Measurements from ENCODE around the gene ABI1. TPM values are rescaled to one million over a fixed set of nuclear protein-coding genes. Genes with fewer than 3 reads are reported as not detected.
A peak's percentile ranks its signal among the peaks of the same experiment; 100 is the strongest.

ABI1 gene
- total RNA-seq, 1 donor from 2014 or later, result 83.5 TPM

DNA sequence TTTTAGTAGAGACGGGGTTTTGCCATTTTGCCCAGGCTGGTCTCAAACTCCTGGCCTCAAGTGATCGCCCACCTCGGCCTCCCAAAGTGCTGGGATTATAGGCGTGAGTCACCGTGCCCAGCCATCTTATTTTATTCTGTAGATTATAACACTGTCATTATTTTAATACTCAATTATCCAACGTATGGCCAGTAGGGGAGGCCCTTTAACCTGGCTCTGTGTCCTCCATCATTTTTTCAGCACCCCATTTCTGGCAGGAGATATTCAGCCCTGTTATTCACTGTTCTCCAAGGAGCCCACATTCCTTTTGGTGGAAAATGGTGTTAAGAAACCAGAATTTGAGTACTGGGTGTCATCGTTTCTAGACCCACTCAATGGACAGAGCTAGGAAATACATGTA lies 131.8 kb downstream of the ABI1 start:
- Mint-ChIP-seq H3K4me1 (peaks cover 20% of the 10 kb centered on the region), H3K27me3 (no peaks in the 10 kb centered on the region), H3K27ac (no peak overlapping the region), H3K4me3 (no peak overlapping the region), H3K36me3 (ENCODE audit: low read depth) (peaks cover 34% of the 10 kb centered on the region), H3K9me3 (no peaks in the 10 kb centered on the region)
- ATAC-seq (ENCODE audit: low read depth) (no peak), DNase-seq (no peak)
- no peak for TF ChIP-seq CTCF (IDR thresholded peaks at IDR 0.05)
- ChIA-PET POLR2A (interaction anchor here (1.0 kb wide), 1 partner anchor 11 kb away, joined by 3 read pairs; no protein-coding TSS in a partner anchor), CTCF (interaction anchor here (10.6 kb wide), 1 partner anchor 153 kb away, joined by 254 read pairs; no protein-coding TSS in a partner anchor)
- intact Hi-C loops (cut with micrococcal nuclease), result no loop called here

- no peak overlapping the region for H3K4me3 Mint-ChIP-seq
- TF ChIP-seq CTCF (IDR thresholded peaks at IDR 0.05), result no peak
- POLR2A ChIA-PET, result interaction anchor here (0.7 to 2.0 kb wide), 5 partner anchors 9 to 154 kb away, joined by 3 to 15 read pairs (median 6); no protein-coding TSS in a partner anchor
Observed at GRCh38 chr10:26727005-26727404, 133.8 kb downstream of the ABI1 start.

DNA sequence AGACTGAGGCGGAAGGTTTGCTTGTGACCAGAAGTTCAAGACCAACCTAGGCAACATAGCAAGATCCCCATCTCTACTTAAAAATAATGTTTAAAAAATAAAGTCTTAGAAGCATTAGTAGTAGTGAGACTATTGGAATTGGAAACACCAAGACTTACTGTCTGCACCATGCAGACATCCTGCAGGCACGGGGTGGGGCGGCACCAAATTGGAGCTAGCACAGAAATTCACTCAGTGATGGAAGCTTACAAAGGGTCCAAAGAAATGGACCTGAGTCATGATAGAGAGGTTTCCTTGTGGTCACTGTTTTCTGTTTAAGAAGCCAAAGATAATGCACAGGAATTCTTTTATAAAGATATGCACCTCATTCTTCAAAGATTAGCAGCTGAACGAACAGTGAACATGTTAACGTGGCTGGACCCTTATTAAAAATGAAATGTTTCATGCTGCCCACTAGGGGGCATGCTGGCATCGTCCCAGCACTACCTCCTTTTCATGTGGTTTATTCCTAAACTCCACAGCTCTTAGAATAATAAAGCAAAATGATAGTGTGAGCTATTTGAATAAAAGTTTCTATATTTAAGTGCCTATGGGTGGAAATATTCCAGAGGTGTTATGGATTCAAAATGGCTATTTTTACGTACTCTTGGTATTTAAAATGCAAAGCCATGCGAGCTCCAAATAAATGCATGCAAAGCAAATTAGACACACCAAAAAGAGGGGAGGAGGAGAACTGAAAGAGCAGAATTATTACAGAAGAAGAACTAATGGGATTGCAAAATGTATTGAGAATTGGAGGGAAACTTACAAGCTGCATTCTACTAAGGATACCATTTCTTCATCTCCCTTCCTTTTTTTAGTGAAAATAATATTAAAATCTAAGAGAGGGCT lies 134.7 kb downstream of the ABI1 start:
- ChIA-PET POLR2A (interaction anchor here (0.8 to 2.0 kb wide), 7 partner anchors 13 to 390 kb away, joined by 3 to 15 read pairs (median 4); partner anchors contain the start of gene ABI1), CTCF (interaction anchor here (0.6 to 10.6 kb wide), 49 partner anchors 9 to 428 kb away, joined by 3 to 254 read pairs (median 5); partner anchors contain the start of genes ABI1, PDSS1 and YME1L1)
- Mint-ChIP-seq H3K27me3 (no peaks in the 10 kb centered on the region), H3K27ac (peak overlapping the region; percentile 4), H3K4me1 (peaks cover 17% of the 10 kb centered on the region), H3K9me3 (no peaks in the 10 kb centered on the region), H3K4me3 (no peak overlapping the region), H3K36me3 (ENCODE audit: low read depth) (peaks cover 44% of the 10 kb centered on the region)
- DNase-seq (no peak), ATAC-seq (ENCODE audit: low read depth) (peak; percentile 80)
- intact Hi-C loops (cut with micrococcal nuclease), result loop anchor here (1.0 kb wide), 4 partner anchors 11 to 391 kb away; no protein-coding TSS in a partner anchor
- peak; percentile 45 for TF ChIP-seq CTCF (IDR thresholded peaks at IDR 0.05)

More at GRCh38 chr10:26727005-26727404, 133.8 kb downstream of the ABI1 start:
- peaks cover 39% of the 10 kb centered on the region for H3K36me3 Mint-ChIP-seq (ENCODE audit: low read depth)
- CTCF ChIA-PET, result interaction anchor here (1.0 to 10.6 kb wide), 25 partner anchors 9 to 393 kb away, joined by 3 to 254 read pairs (median 9); partner anchors contain the start of genes ABI1 and PDSS1
- H3K27me3 Mint-ChIP-seq, result no peaks in the 10 kb centered on the region
- H3K27ac Mint-ChIP-seq, result no peak overlapping the region
- ATAC-seq (ENCODE audit: low read depth) (no peak), DNase-seq (no peak)
- H3K9me3 Mint-ChIP-seq, result no peaks in the 10 kb centered on the region
- peaks cover 20% of the 10 kb centered on the region for H3K4me1 Mint-ChIP-seq
- intact Hi-C loops (cut with micrococcal nuclease), result no loop called here

DNA sequence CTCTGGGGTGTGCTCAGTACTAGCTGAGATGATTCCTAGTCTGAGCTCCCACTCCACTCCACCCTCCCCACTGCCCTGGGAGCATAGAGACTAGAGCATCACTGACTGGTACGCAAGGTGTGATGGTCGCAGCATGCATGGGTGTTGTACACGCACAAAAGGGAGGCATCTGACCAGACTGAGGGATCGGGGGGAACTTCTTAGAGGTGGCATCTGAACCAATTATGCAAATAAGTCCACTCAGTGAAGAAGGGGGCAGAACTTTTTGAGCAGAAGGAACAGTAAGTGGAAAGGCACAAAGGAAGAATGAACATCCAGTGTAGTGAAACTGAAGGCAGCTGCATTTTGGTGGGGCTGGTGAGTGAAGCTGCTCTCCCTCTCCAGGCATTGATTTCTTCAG lies 137.7 kb downstream of the ABI1 start:
- no peaks in the 10 kb centered on the region for H3K9me3 Mint-ChIP-seq
- H3K36me3 Mint-ChIP-seq (ENCODE audit: low read depth), result peaks cover 57% of the 10 kb centered on the region
- intact Hi-C loops (cut with micrococcal nuclease), result no loop called here
- H3K4me1 Mint-ChIP-seq, result peaks cover 4% of the 10 kb centered on the region
- CTCF ChIA-PET, result interaction anchor here (1.2 to 10.6 kb wide), 2 partner anchors 138 to 159 kb away, joined by 3 to 254 read pairs; partner anchors contain the start of gene ABI1
- DNase-seq (no peak), ATAC-seq (ENCODE audit: low read depth) (no peak)
- no peak overlapping the region for H3K4me3 Mint-ChIP-seq
- no peaks in the 10 kb centered on the region for H3K27me3 Mint-ChIP-seq
- H3K27ac Mint-ChIP-seq, result no peak overlapping the region
- POLR2A ChIA-PET, result no interaction called here
- TF ChIP-seq CTCF (IDR thresholded peaks at IDR 0.05), result no peak

- Mint-ChIP-seq H3K36me3 (ENCODE audit: low read depth) (peaks cover 52% of the 10 kb centered on the region), H3K27ac (no peak overlapping the region), H3K4me3 (no peak overlapping the region), H3K4me1 (peaks cover 4% of the 10 kb centered on the region), H3K9me3 (no peaks in the 10 kb centered on the region), H3K27me3 (no peaks in the 10 kb centered on the region)
- intact Hi-C loops (cut with micrococcal nuclease), result no loop called here
- ATAC-seq (ENCODE audit: low read depth) (no peak), DNase-seq (no peak)
- ChIA-PET POLR2A (no interaction called here), CTCF (interaction anchor here (10.6 kb wide), 1 partner anchor 160 kb away, joined by 254 read pairs; no protein-coding TSS in a partner anchor)
- TF ChIP-seq CTCF (IDR thresholded peaks at IDR 0.05), result no peak
Observed at GRCh38 chr10:26721561-26721960, 139.2 kb downstream of the ABI1 start.

All from activated B cell treated with CpG ODN at 0.5 μM for 24 hours (primary cell).